A549 treated with RU486 at 1 μM for 4 hours (cell line): ENCODE results near the gene SPINT4. TPM values are rescaled to one million over a fixed set of nuclear protein-coding genes. Genes with fewer than 3 reads are reported as not detected.

Experiments
- total RNA-seq: library from RNA; stranded (reverse); fragments of 200-300 nt; extraction: Qiagen RNA extraction; gene quantifications from 5 replicates; pipeline ENCODE4 v1.2.3, GENCODE V29; 2022; ENCODE audit warnings: low read depth

Gene SPINT4
- total RNA-seq: not detected in 5 replicates

GRCh38 chr20:45722047-45722446, at the start of gene SPINT4:
Gene SPINT4 (plus strand): TSS chr20:45722347. CDS start chr20:45722368, 21 bp downstream.

DNA sequence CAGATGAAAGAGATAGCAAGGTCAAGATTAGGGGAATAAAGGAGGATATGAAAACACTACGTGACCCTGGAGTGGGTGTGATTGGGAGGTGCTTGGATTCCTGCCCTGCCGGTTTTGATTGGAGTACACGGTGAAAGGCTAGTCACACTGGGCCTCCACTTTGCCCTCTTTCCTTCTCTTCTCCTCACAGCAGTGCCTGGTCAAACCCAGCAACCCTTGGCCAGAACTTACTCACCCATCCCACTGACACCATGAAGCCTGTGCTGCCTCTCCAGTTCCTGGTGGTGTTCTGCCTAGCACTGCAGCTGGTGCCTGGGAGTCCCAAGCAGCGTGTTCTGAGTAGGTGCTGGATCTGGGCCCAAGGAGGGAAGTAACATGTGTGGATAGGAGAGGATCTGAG, 20.3 kb upstream of the SPINT4 start, which contains the start of gene WFDC13:
TSS of gene WFDC13 (plus strand) at position 166 of the 400 bp plus-strand sequence. CDS start at position 252, 86 bp downstream.

DNA sequence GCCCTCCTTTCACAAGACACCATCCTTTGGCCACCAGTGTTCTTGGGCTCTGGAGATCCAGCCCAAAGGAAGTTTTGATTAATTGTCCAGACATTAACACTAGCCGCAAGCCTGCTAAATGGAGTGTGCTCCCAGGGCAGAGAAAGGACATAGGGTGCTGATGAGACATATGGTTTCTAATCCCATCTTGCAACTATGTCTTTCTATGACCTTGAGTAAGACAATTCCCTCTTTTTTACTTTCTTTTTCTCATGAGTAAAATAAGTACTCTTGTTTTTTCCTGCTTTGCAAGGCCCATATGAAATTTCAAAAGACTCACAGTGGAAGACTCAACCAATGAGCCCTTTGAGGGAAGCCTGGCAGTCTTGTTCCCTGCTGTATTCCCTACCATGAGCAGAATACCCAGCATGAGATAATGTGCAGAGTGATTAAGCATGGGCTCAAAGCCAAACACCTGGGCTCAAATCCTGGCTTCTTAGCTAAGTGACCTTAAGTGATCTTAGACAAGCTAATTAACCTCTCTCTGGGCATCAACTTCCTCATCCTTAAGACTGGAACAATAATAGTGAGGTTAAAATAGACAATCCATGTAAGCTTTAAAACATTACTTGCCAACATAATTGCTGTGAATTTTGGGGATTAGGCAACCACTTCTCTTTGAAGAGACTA, 17.0 kb upstream of the SPINT4 start, which contains the start of gene WFDC10B:
TSS of gene WFDC10B (minus strand) at position 51 of the 669 bp plus-strand sequence. CDS start 19,027 bp downstream, outside the sequence.

Other genes starting within 250 kb of the SPINT4 start
- gene SPINT3, start 206.7 kb upstream of the SPINT4 start, total RNA-seq: not detected in 5 replicates
- not detected in 5 replicates for gene WFDC6, start 182.9 kb upstream of the SPINT4 start, total RNA-seq
- gene EPPIN, start 174.9 kb upstream of the SPINT4 start, total RNA-seq: not detected in 5 replicates
- gene WFDC8, start 143.1 kb upstream of the SPINT4 start, total RNA-seq: not detected in 5 replicates
- not detected in 5 replicates for gene WFDC10A, start 92.6 kb upstream of the SPINT4 start, total RNA-seq
- gene WFDC9, start 91.1 kb upstream of the SPINT4 start, total RNA-seq: not detected in 5 replicates
- gene WFDC11, start 52.1 kb upstream of the SPINT4 start, total RNA-seq: not detected in 5 replicates
- gene WFDC13, start 20.3 kb upstream of the SPINT4 start, total RNA-seq: not detected in 5 replicates
- gene WFDC10B, start 17.3 kb upstream of the SPINT4 start, total RNA-seq: not detected in 5 replicates
- gene WFDC3, start 69.5 kb downstream of the SPINT4 start, total RNA-seq: 0.28 TPM in 1 of 5 replicates, not detected in the others
- 32.5 to 40.1 TPM (median 37.4 TPM) in 5 replicates for gene DNTTIP1, start 69.6 kb downstream of the SPINT4 start, total RNA-seq
- 226 to 288 TPM (median 250 TPM) in 5 replicates for gene UBE2C, start 90.3 kb downstream of the SPINT4 start, total RNA-seq
- gene TNNC2, start 105.0 kb downstream of the SPINT4 start, total RNA-seq: 0.22 to 0.48 TPM (median 0.31 TPM) in 3 of 5 replicates, not detected in the others
- 9.4 to 12.4 TPM (median 10.7 TPM) in 5 replicates for gene SNX21, start 111.5 kb downstream of the SPINT4 start, total RNA-seq
- 15.4 to 20.0 TPM (median 17.7 TPM) in 5 replicates for gene ACOT8, start 135.0 kb downstream of the SPINT4 start, total RNA-seq
- 1.4 to 1.6 TPM (median 1.6 TPM) in 5 replicates for gene ZSWIM3, start 135.3 kb downstream of the SPINT4 start, total RNA-seq
- gene ZSWIM1, start 158.9 kb downstream of the SPINT4 start, total RNA-seq: 6.1 to 7.0 TPM (median 6.6 TPM) in 5 replicates
- 0.23 to 0.87 TPM (median 0.66 TPM) in 5 replicates for gene SPATA25, start 165.3 kb downstream of the SPINT4 start, total RNA-seq
- gene NEURL2, start 168.9 kb downstream of the SPINT4 start, total RNA-seq: 0.88 to 1.5 TPM (median 1.4 TPM) in 5 replicates
- gene CTSA, start 169.0 kb downstream of the SPINT4 start, total RNA-seq: 92.6 to 141 TPM (median 119 TPM) in 5 replicates
- 1.3 to 2.3 TPM (median 2.0 TPM) in 5 replicates for gene PLTP, start 189.8 kb downstream of the SPINT4 start, total RNA-seq
- 27.7 to 35.6 TPM (median 32.2 TPM) in 5 replicates for gene PCIF1, start 212.3 kb downstream of the SPINT4 start, total RNA-seq
- gene ZNF335, start 249.9 kb downstream of the SPINT4 start, total RNA-seq: 6.6 to 10.0 TPM (median 9.5 TPM) in 5 replicates